Colonic mucosa (tissue), 4 donors: ENCODE data around the gene RBM8A. TPM values are rescaled to one million over a fixed set of nuclear protein-coding genes. Genes with fewer than 3 reads are reported as not detected.
A peak's percentile ranks its signal among the peaks of the same experiment; 100 is the strongest.

Source experiments
- DNase-seq: peaks from one replicate; pipeline ENCODE4 v3.0.0-alpha.2; 2020
- H3K27ac ChIP-seq: fragments of 200-600 bp; one replicate; pipeline ENCODE4 v1.8.0; 2021
- H3K27me3 ChIP-seq: fragments of 200-600 bp; one replicate; pipeline ENCODE4 v1.8.0; 2021
- H3K36me3 ChIP-seq: fragments of 200-600 bp; one replicate; pipeline ENCODE4 v1.8.0; 2021
- H3K4me1 ChIP-seq: fragments of 200-600 bp; one replicate; pipeline ENCODE4 v1.8.0; 2021; ENCODE audit warnings: mild to moderate bottlenecking
- H3K4me3 ChIP-seq: fragments of 200-600 bp; one replicate; pipeline ENCODE4 v1.8.0; 2021
- H3K9ac ChIP-seq, 2 donors: one replicate each; pipeline ENCODE4 v1.7.0; 2013; ENCODE audit warnings: control low read depth in 2 of 2, low read depth in 2 of 2, low read length in 2 of 2
- H3K9me3 ChIP-seq: fragments of 200-600 bp; one replicate; pipeline ENCODE4 v1.8.0; 2021
- intact Hi-C: fragments of 100-400 bp; cut with DNase I; formaldehyde crosslinking; loops from one replicate; pipeline ENCODE4 v1.14.1; 2022
- total RNA-seq, 2 donors: library from RNA; stranded (reverse); fragmentation: NEBNext Ultra II Directional in 1 of 2; extraction: Animal tissue kit (Norgen Biotek cat#: 25700) in 1 of 2; gene quantifications; one replicate each; pipeline ENCODE4 v1.2.1, GENCODE V29; 2021
- TF ChIP-seq, protein P1 (sequence below): fragments of 200-600 bp; IDR thresholded peaks from one replicate; pipeline ENCODE4 v1.8.0; 2022; ENCODE audit warnings: antibody characterized with exemption, mild to moderate bottlenecking
- donor health status: healthy.
- donor health status: DM: no; HTN: no; CAD: no.
- donor health status: DM: no; HTN: no; CAD: no.

Gene RBM8A
- total RNA-seq, 2 donors from 2014 or later = 108 to 148 TPM

DNA sequence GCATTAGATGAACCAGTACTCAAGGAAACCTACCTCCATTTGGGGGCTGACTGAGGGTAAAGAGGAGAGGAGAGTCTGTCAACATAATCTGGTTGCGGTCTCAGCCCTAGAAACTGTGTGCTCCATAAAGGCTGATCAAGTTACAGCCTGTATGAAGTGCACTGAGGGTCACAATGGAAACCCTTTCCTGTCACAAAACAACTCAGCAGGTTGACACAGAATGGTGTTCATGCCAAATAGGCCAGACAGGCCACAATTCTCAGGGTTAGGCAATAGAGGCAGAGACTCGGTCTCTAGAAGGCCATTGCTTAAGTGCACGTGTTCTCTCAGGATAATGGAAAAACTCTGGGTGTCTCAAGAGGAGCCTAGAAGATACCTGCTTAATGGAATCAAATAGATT is 37.6 kb downstream of the RBM8A start:
- no peak overlapping the region for H3K27ac ChIP-seq
- no peaks in the 10 kb centered on the region for H3K36me3 ChIP-seq
- DNase-seq = no peak
- peaks cover 7% of the 10 kb centered on the region for H3K4me1 ChIP-seq
- no peaks in the 10 kb centered on the region for H3K9me3 ChIP-seq
- intact Hi-C loops = loop anchor here (2.0 kb wide), 1 partner anchor 123 kb away; no protein-coding TSS in a partner anchor
- no peaks in the 10 kb centered on the region for H3K27me3 ChIP-seq
- no peak overlapping the region for H3K4me3 ChIP-seq
- TF ChIP-seq, protein P1, sequence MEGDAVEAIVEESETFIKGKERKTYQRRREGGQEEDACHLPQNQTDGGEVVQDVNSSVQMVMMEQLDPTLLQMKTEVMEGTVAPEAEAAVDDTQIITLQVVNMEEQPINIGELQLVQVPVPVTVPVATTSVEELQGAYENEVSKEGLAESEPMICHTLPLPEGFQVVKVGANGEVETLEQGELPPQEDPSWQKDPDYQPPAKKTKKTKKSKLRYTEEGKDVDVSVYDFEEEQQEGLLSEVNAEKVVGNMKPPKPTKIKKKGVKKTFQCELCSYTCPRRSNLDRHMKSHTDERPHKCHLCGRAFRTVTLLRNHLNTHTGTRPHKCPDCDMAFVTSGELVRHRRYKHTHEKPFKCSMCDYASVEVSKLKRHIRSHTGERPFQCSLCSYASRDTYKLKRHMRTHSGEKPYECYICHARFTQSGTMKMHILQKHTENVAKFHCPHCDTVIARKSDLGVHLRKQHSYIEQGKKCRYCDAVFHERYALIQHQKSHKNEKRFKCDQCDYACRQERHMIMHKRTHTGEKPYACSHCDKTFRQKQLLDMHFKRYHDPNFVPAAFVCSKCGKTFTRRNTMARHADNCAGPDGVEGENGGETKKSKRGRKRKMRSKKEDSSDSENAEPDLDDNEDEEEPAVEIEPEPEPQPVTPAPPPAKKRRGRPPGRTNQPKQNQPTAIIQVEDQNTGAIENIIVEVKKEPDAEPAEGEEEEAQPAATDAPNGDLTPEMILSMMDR = no peak
- H3K9ac ChIP-seq = no peak overlapping the region

DNA sequence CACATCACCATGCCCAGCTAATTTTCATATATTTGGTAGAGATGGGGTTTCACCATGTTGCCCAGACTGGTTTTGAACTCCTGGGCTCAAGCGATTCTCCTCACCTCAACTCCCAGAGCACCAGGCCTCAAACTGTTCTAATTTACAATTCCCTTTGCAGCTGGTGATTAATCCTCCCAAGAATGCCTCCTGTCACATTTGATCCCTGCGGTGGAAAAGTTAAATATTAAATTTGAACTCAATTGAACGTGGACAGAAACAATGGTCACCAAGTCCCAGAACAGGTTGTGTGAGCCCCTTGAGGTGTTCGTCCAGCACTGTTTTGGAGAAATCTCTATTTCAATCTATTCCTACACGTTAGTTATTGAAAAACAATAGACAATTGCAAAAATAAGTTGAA is 39.7 kb downstream of the RBM8A start:
- TF ChIP-seq, protein P1 = no peak
- Histone ChIP-seq H3K4me1 (peaks cover 7% of the 10 kb centered on the region), H3K9me3 (no peaks in the 10 kb centered on the region), H3K4me3 (no peak overlapping the region), H3K27ac (no peak overlapping the region), H3K36me3 (no peaks in the 10 kb centered on the region), H3K27me3 (peaks cover 4% of the 10 kb centered on the region), H3K9ac (no peak overlapping the region)
- intact Hi-C loops = no loop called here
- DNase-seq = no peak

DNA sequence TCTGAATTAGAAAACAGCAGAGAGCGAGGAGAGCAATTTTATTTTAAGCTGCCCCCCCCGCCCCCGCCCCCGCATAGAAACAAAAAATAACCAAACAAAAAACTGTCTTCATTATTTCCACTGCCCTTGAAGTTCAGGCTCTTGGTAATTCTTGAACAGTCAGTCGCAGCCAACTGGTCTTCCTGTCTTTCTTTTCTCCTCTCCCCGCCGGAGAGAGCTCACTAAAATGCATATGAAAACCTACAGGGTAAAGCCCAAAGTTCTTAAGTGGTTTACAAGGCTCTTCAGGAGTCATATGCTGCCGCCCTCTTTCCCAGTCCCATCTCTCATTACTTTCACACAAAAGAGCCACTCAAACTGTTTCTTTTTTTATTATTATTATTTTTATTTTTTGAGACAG is 40.5 kb downstream of the RBM8A start:
- Histone ChIP-seq H3K4me3 (no peak overlapping the region), H3K27ac (no peak overlapping the region), H3K9me3 (no peaks in the 10 kb centered on the region), H3K27me3 (peaks cover 4% of the 10 kb centered on the region), H3K9ac (no peak overlapping the region), H3K36me3 (no peaks in the 10 kb centered on the region), H3K4me1 (peaks cover 7% of the 10 kb centered on the region)
- TF ChIP-seq, protein P1 = no peak
- DNase-seq = no peak
- intact Hi-C loops = no loop called here

DNA sequence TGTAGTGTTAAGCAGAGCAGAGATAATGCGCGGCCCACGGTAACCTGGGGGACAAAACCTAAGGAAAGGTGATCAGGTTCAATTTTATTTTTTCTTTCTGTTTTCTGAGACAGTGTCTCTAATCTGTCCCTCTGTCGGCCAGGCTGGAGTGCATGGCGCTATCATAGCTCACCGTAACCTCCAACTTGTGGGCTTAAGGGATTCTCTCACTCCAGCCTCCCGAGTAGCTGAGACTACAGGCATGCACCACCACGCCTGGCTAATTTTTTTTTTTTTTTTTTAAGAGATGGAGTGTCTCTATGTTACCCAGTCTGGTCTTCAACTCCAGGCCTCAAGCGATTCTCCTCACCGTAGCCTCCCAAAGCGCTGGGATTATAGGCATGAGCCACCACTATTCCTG is 40.9 kb downstream of the RBM8A start:
- H3K4me1 ChIP-seq = peaks cover 4% of the 10 kb centered on the region

DNA sequence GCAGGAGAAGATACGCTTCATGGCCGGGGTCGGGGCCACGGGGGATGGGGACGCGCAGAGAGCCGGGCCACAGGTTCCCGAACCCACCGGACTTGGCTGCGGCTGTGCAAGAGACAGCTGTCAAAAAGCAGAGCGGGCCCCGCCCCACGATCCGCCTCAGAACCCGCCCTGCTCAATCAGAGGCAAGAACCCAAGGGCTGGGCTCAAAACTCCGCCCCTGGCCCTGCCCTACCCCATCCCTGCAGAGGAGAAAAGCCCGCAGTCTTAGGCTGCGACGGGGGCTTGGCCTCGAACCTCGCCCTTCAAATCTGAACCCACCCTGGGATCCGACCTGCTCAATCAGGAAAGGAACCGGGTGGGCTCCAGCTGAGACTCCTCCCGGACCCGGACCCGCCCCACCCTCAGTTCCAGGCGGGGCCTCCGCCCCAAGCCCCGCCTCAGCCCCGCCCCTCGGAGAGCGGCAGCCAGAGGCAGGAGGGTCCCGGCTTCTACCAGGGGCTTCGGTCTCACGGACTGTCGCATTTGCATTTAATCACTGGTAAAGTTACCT is 41.5 kb downstream of the RBM8A start, which contains the start of gene ANKRD35:
TSS of gene ANKRD35 (minus strand) at position 129 of the 550 bp plus-strand sequence. CDS start at position 21, 108 bp downstream.
- H3K27ac ChIP-seq = no peak within 1 kb of the TSS

More for the DNA sequence above, 40.9 kb downstream of the RBM8A start:
- intact Hi-C loops = no loop called here
- TF ChIP-seq, protein P1 = no peak
- Histone ChIP-seq H3K27ac (no peak overlapping the region), H3K36me3 (no peaks in the 10 kb centered on the region), H3K9me3 (no peaks in the 10 kb centered on the region), H3K4me3 (peak overlapping the region; percentile 74), H3K27me3 (peaks cover 4% of the 10 kb centered on the region), H3K9ac (no peak overlapping the region)
- no peak for DNase-seq

More for the DNA sequence above, 41.5 kb downstream of the RBM8A start, which contains the start of gene ANKRD35:
- intact Hi-C loops = no loop called here
- peak; percentile 88 for DNase-seq
- H3K27me3 ChIP-seq = peaks cover 4% of the 10 kb centered on the region
- H3K9ac ChIP-seq = peak within 1 kb of the TSS in 1 of 2 donors; percentile 17
- TF ChIP-seq, protein P1 = no peak
- H3K4me3 ChIP-seq = peak within 1 kb of the TSS; percentile 74
- H3K4me1 ChIP-seq = peaks cover under 1% of the 10 kb centered on the region
- H3K9me3 ChIP-seq = no peaks in the 10 kb centered on the region
- no peaks in the 10 kb centered on the region for H3K36me3 ChIP-seq
